HUES6 (cell line): ENCODE results near the gene PTPN21.

Experiments
- H3K27ac ChIP-seq: 2 replicates; pipeline ENCODE4 v1.7.0; 2013; ENCODE audit warnings: low read depth, mild to moderate bottlenecking, low read length, inconsistent platforms
- H3K27me3 ChIP-seq: 2 replicates; pipeline ENCODE4 v1.6.1; 2013; ENCODE audit warnings: low read length; ENCODE audit not compliant: control insufficient read depth, insufficient read depth
- H3K36me3 ChIP-seq: 2 replicates; pipeline ENCODE4 v1.6.1; 2013; ENCODE audit warnings: low read length; ENCODE audit not compliant: control insufficient read depth, insufficient read depth
- H3K4me1 ChIP-seq: 2 replicates; pipeline ENCODE4 v1.6.1; 2013; ENCODE audit warnings: low read length; ENCODE audit not compliant: control insufficient read depth, insufficient read depth
- H3K4me3 ChIP-seq: 2 replicates; pipeline ENCODE4 v1.5.1; 2013; ENCODE audit warnings: low read depth, low read length
- H3K9ac ChIP-seq: one replicate; pipeline ENCODE4 v1.6.1; 2013; ENCODE audit warnings: mild to moderate bottlenecking, low read length
- H3K9me3 ChIP-seq: 2 replicates; pipeline ENCODE4 v1.6.1; 2013; ENCODE audit warnings: low read depth, low read length; ENCODE audit not compliant: control insufficient read depth, insufficient read depth

The PTPN21 gene

DNA sequence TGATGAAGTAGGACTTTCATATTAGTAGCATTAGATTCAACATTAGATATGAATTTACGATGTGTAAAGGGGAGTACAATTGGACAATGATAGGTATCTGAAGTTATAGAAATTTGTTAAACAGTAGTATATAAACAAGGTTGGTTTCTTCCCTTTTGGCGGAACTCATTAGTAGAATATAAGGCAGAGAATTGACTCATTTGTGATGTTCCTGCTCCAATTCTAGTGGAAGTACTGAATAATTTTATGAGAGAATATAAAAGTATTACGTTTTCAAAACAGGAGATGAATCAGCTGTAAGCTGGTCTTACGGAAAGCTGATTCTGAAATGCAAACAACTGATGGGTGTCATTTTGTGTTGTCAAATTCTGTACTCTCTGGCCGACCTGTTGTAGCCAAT is 21.4 kb upstream of the PTPN21 start:
- no peak overlapping the region for H3K9ac ChIP-seq
- H3K27me3 ChIP-seq = no peaks in the 10 kb centered on the region
- H3K4me1 ChIP-seq = no peaks in the 10 kb centered on the region
- H3K36me3 ChIP-seq = peaks cover 97% of the 10 kb centered on the region
- H3K27ac ChIP-seq = no peak overlapping the region
- H3K9me3 ChIP-seq = no peaks in the 10 kb centered on the region
- H3K4me3 ChIP-seq = no peak overlapping the region

DNA sequence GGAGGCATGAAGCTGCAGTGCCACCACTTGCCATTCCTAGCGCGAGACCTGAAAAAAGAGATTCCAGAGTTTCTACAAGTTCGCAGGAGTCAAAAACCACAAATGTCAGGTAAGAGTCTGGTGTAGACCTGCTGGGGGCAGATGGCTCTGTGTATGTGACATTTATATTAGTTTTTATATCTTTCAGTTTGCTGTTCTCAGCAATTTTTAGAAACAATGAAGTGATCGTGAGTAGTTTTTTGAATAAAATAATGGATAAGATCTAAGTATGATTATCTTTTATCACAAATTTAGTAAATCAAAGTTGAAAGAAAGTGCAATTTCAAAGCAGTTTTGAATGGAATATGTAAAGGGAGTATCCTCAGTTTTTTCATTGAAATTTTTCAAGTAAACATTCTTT is 17.3 kb upstream of the PTPN21 start:
- Histone ChIP-seq H3K27me3 (no peaks in the 10 kb centered on the region), H3K4me1 (no peaks in the 10 kb centered on the region), H3K36me3 (peaks cover 95% of the 10 kb centered on the region), H3K27ac (no peak overlapping the region), H3K4me3 (no peak overlapping the region), H3K9me3 (no peaks in the 10 kb centered on the region), H3K9ac (no peak overlapping the region)

DNA sequence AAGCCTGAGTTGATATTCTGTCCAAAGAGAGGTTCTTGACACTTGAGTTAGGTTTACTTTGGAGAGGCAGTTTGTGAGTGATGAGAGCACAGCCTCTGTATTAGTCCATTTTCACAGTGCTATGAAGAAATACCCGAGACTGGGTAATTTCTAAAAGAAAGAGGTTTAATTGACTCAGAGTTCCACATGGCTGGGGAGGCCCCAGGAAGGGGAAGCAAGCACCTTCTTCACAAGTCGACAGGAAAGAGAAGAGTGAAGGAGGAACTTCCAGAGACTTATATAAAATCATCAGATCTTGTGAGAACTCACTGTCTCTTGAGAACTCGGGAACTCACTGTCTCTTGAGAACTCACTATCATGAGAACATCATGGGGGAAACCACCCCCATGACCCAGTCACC is 13.4 kb upstream of the PTPN21 start:
- Histone ChIP-seq H3K9ac (no peak overlapping the region), H3K9me3 (no peaks in the 10 kb centered on the region), H3K36me3 (peaks cover 61% of the 10 kb centered on the region)

GRCh38 chr14:88565427-88565826 is 10.6 kb upstream of the PTPN21 start:
- Histone ChIP-seq H3K27me3 (no peaks in the 10 kb centered on the region), H3K4me3 (no peak overlapping the region), H3K9me3 (no peaks in the 10 kb centered on the region), H3K4me1 (peaks cover 13% of the 10 kb centered on the region; the same call in 1 of the 2 replicates), H3K9ac (no peak overlapping the region), H3K27ac (no peak overlapping the region), H3K36me3 (peaks cover 36% of the 10 kb centered on the region)

More for the DNA sequence above, 13.4 kb upstream of the PTPN21 start:
- no peak overlapping the region for H3K27ac ChIP-seq
- H3K4me1 ChIP-seq = peaks cover 8% of the 10 kb centered on the region; the same call in 1 of the 2 replicates
- H3K27me3 ChIP-seq = no peaks in the 10 kb centered on the region
- no peak overlapping the region for H3K4me3 ChIP-seq

DNA sequence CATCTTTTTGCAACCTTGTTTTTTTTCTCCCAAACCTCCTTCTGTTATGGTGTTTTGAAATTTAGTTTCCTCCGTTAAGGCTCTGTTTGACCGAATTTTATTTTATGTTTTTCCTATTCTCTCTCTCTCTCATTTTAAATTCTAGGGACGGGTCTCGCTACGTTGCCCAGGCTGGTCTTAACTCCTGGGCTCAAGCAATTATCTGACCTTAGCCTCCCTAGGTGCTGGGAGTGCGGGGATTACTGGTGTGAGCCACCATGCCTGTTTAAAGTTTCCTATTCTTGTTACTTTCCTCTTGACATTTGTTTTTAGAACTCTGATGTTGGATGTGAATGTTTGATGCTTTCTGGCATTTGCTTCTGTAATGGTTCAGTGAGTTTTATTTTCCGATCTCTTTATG is 9.0 kb upstream of the PTPN21 start:
- H3K36me3 ChIP-seq = peaks cover 20% of the 10 kb centered on the region
- no peak overlapping the region for H3K27ac ChIP-seq
- H3K9me3 ChIP-seq = no peaks in the 10 kb centered on the region
- peak overlapping the region; percentile 99 for H3K9ac ChIP-seq
- H3K4me1 ChIP-seq = peaks cover 13% of the 10 kb centered on the region; the same call in 1 of the 2 replicates
- H3K4me3 ChIP-seq = peak overlapping the region; percentile 98
- H3K27me3 ChIP-seq = no peaks in the 10 kb centered on the region

GRCh38 chr14:88562831-88563686 is 8.3 kb upstream of the PTPN21 start, which contains the start of gene ZC3H14:
ZC3H14 (plus strand) TSS chr14:88563037; CDS start chr14:88563134, 97 bp downstream.
- H3K27ac ChIP-seq = peak within 1 kb of the TSS; percentile 95
- H3K9me3 ChIP-seq = no peaks in the 10 kb centered on the region
- H3K4me1 ChIP-seq = peaks cover 13% of the 10 kb centered on the region; the same call in 1 of the 2 replicates
- peak within 1 kb of the TSS; percentile 98 for H3K4me3 ChIP-seq
- no peaks in the 10 kb centered on the region for H3K27me3 ChIP-seq
- peak within 1 kb of the TSS; percentile 99 for H3K9ac ChIP-seq
- H3K36me3 ChIP-seq = peaks cover 12% of the 10 kb centered on the region

GRCh38 chr14:88562532-88562830 is 7.7 kb upstream of the PTPN21 start:
- Histone ChIP-seq H3K27me3 (no peaks in the 10 kb centered on the region), H3K9me3 (no peaks in the 10 kb centered on the region), H3K4me1 (peaks cover 13% of the 10 kb centered on the region; the same call in 1 of the 2 replicates), H3K4me3 (peak overlapping the region; percentile 98), H3K27ac (peak overlapping the region; percentile 21; the same call in 1 of the 2 replicates), H3K9ac (peak overlapping the region; percentile 99), H3K36me3 (peaks cover 6% of the 10 kb centered on the region)

GRCh38 chr14:88559852-88560251 is 5.0 kb upstream of the PTPN21 start:
- no peak overlapping the region for H3K9ac ChIP-seq
- H3K4me3 ChIP-seq = no peak overlapping the region
- no peaks in the 10 kb centered on the region for H3K36me3 ChIP-seq
- H3K9me3 ChIP-seq = no peaks in the 10 kb centered on the region
- H3K27ac ChIP-seq = no peak overlapping the region
- H3K27me3 ChIP-seq = no peaks in the 10 kb centered on the region
- peaks cover 23% of the 10 kb centered on the region for H3K4me1 ChIP-seq

DNA sequence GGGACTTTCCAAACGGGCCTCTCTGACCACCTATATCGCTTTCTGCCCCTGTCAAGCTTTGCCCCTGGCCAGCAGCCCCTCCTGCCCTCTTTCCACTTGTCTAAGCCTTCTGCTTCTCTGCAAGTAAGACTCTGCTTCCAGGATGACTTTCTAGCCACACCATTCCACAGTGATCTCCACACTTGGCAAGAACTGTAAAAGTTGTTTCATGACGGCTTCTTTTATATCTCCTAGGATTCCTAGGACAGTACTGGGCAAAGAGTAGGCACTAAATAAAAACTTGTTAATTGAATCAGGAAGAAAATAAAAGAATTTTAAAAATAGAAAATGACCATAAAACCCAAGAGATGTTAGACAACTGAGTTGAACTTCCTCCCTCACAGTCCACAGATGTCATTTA is 1.8 kb upstream of the PTPN21 start:
- Histone ChIP-seq H3K27me3 (no peaks in the 10 kb centered on the region; the same call in 1 of the 2 replicates), H3K4me3 (no peak overlapping the region), H3K9ac (no peak overlapping the region), H3K36me3 (no peaks in the 10 kb centered on the region), H3K27ac (no peak overlapping the region), H3K4me1 (peaks cover 16% of the 10 kb centered on the region), H3K9me3 (no peaks in the 10 kb centered on the region)

DNA sequence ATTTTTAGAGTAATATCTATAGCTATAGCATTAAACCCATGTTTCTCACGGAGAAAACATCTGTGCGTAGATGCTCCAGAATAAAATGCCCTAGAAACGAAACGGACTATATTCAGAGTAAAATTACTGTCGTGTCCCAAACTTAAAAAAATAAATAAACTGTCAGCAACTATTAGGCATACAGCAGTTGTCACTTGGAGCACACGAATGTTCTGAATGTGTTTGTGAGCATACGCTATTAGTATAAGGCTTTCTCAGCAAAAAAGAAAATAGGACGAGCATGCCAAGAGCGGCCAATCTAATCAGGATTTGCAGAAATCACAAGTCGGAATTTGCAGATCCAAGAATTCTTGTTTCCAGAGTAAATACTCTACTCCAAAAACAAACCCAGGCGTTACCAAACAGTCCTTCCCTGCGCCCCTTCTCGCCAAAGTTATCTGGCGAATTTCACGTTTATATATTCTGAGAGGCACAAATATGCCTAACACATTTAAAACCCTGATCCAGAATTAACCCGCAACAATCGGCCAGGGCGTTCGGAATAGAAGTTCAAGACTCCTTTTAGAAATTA is 836 bp downstream of the PTPN21 start:
- H3K4me1 ChIP-seq = peaks cover 16% of the 10 kb centered on the region
- peaks cover 4% of the 10 kb centered on the region for H3K36me3 ChIP-seq
- H3K9ac ChIP-seq = peak overlapping the region; percentile 76
- H3K27ac ChIP-seq = peak overlapping the region; percentile 44; the same call in 1 of the 2 replicates
- H3K4me3 ChIP-seq = peak overlapping the region; percentile 93
- no peaks in the 10 kb centered on the region for H3K9me3 ChIP-seq
- H3K27me3 ChIP-seq = no peaks in the 10 kb centered on the region; the same call in 1 of the 2 replicates

- Histone ChIP-seq H3K4me3 (no peak overlapping the region; the same call in 1 of the 2 replicates), H3K27ac (no peak overlapping the region), H3K36me3 (peaks cover 13% of the 10 kb centered on the region), H3K9me3 (no peaks in the 10 kb centered on the region), H3K27me3 (no peaks in the 10 kb centered on the region; the same call in 1 of the 2 replicates), H3K9ac (no peak overlapping the region), H3K4me1 (peaks cover 16% of the 10 kb centered on the region)
Measured at GRCh38 chr14:88552876-88553275, 1.9 kb downstream of the PTPN21 start.
